Calu3 (cell line): ENCODE data around the gene IFITM5. TPM values are rescaled to one million over a fixed set of nuclear protein-coding genes. Genes with fewer than 3 reads are reported as not detected.

Experiments
- BruUV-seq: library from RNA; stranded (reverse); fragments of 400-500 nt; replicated peaks from 2 replicates; lab custom pipeline; 2021; lab: Mats Ljungman, UMichigan
- CTCF ChIA-PET: fragments of 300-600 bp; sonication (Branson Sonifier 250); formaldehyde crosslinking; loops from one replicate; lab custom pipeline; 2022; ENCODE audit warnings: antibody characterized with exemption; lab: Charles Lee
- DNase-seq: peaks from one replicate; pipeline ENCODE4 v3.0.0; 2022
- H3K27ac Mint-ChIP-seq: one replicate; pipeline ENCODE4 v1.8.0; 2022; ENCODE audit warnings: mixed read lengths; ENCODE audit not compliant: unreplicated experiment
- H3K27me3 Mint-ChIP-seq: one replicate; pipeline ENCODE4 v1.8.0; 2022; ENCODE audit warnings: mixed read lengths; ENCODE audit not compliant: unreplicated experiment
- H3K36me3 Mint-ChIP-seq: one replicate; pipeline ENCODE4 v1.8.0; 2022; ENCODE audit warnings: mild to moderate bottlenecking, moderate library complexity, mixed read lengths; ENCODE audit not compliant: insufficient read depth, unreplicated experiment
- H3K4me1 Mint-ChIP-seq: one replicate; pipeline ENCODE4 v1.8.0; 2022; ENCODE audit warnings: mild to moderate bottlenecking, low read depth, mixed read lengths; ENCODE audit not compliant: unreplicated experiment
- H3K4me3 Mint-ChIP-seq: one replicate; pipeline ENCODE4 v1.8.0; 2022; ENCODE audit warnings: mild to moderate bottlenecking, low read depth, moderate library complexity, mixed read lengths; ENCODE audit not compliant: unreplicated experiment
- H3K9me3 Mint-ChIP-seq: one replicate; pipeline ENCODE4 v1.8.0; 2022; ENCODE audit warnings: low read depth, mixed read lengths; ENCODE audit not compliant: unreplicated experiment
- CTCF ChIP-seq: fragments of 200-600 bp; IDR thresholded peaks from one replicate; pipeline ENCODE4 v1.8.0; 2022; ENCODE audit warnings: antibody characterized with exemption; ENCODE audit not compliant: unreplicated experiment
- intact Hi-C: fragments of 100-400 bp; cut with micrococcal nuclease; formaldehyde crosslinking; loops from one replicate; pipeline ENCODE4 v1.10.0; 2022; ENCODE audit not compliant: unreplicated experiment
- total RNA-seq: library from RNA; stranded (reverse); gene quantifications from 2 replicates; pipeline ENCODE4 v1.2.3, GENCODE V29; 2022

The IFITM5 gene
- total RNA-seq, 1 experiment from 2014 or later: not detected

GRCh38 chr11:279966-280705 is 19.2 kb downstream of the IFITM5 start:
- peak; percentile 27 for DNase-seq
- intact Hi-C loops: no loop called here
- Mint-ChIP-seq H3K9me3 (peaks cover 5% of the 10 kb centered on the region), H3K36me3 (no peaks in the 10 kb centered on the region), H3K27me3 (peaks cover 90% of the 10 kb centered on the region), H3K4me1 (no peaks in the 10 kb centered on the region), H3K27ac (no peak overlapping the region), H3K4me3 (peak overlapping the region; percentile 21)
- BruUV-seq: no TSS peak
- TF ChIP-seq CTCF: no peak
- CTCF ChIA-PET: interaction anchor here (0.5 to 0.7 kb wide), 3 partner anchors 22 to 114 kb away, joined by 3 to 4 read pairs (median 3); partner anchors contain the start of gene PKP3

GRCh38 chr11:279040-279965 is 20.0 kb downstream of the IFITM5 start:
- no peak for TF ChIP-seq CTCF
- peaks cover 5% of the 10 kb centered on the region for H3K9me3 Mint-ChIP-seq
- H3K27me3 Mint-ChIP-seq: peaks cover 88% of the 10 kb centered on the region
- DNase-seq: no peak
- no peak overlapping the region for H3K27ac Mint-ChIP-seq
- no peaks in the 10 kb centered on the region for H3K36me3 Mint-ChIP-seq
- CTCF ChIA-PET: no interaction called here
- H3K4me1 Mint-ChIP-seq: no peaks in the 10 kb centered on the region
- intact Hi-C loops: no loop called here
- no peak overlapping the region for H3K4me3 Mint-ChIP-seq
- BruUV-seq: no TSS peak

- no peak for DNase-seq
- no peak for TF ChIP-seq CTCF
- Mint-ChIP-seq H3K27me3 (peaks cover 79% of the 10 kb centered on the region), H3K4me1 (no peaks in the 10 kb centered on the region), H3K4me3 (no peak within 1 kb of the TSS), H3K27ac (no peak within 1 kb of the TSS), H3K9me3 (peaks cover 5% of the 10 kb centered on the region), H3K36me3 (no peaks in the 10 kb centered on the region)
- intact Hi-C loops: no loop called here
- no TSS peak for BruUV-seq
- CTCF ChIA-PET: no interaction called here
Measured at GRCh38 chr11:278001-278951, 21.1 kb downstream of the IFITM5 start, which contains the start of gene NLRP6. NLRP6 (plus strand) TSS chr11:278407; CDS start chr11:278570, 163 bp downstream.

GRCh38 chr11:276219-276618 is 23.1 kb downstream of the IFITM5 start:
- Mint-ChIP-seq H3K4me3 (no peak overlapping the region), H3K4me1 (no peaks in the 10 kb centered on the region), H3K27ac (no peak overlapping the region), H3K9me3 (peaks cover 5% of the 10 kb centered on the region), H3K36me3 (no peaks in the 10 kb centered on the region), H3K27me3 (peaks cover 79% of the 10 kb centered on the region)
- BruUV-seq: no TSS peak
- CTCF ChIA-PET: no interaction called here
- no peak for TF ChIP-seq CTCF
- DNase-seq: no peak
- intact Hi-C loops: no loop called here
